DND-41 (cell line): Measurements from ENCODE around the gene IGSF21.

Experiments
- ATAC-seq: fragments of 200-7000 bp; cut with Tn5 transposase; 3 replicates; pipeline ENCODE4 v1.9.1; 2021; ENCODE audit warnings: low read depth; ENCODE audit not compliant: insufficient read depth
- DNase-seq: peaks from one replicate; pipeline ENCODE4 v3.0.0-alpha.2; 2020
- H2AFZ ChIP-seq: 2 replicates; pipeline ENCODE4 v1.6.0; 2012; ENCODE audit warnings: low read depth, low read length
- H3K27ac ChIP-seq: 2 replicates; pipeline ENCODE4 v1.5.1; 2012; ENCODE audit warnings: low read length, inconsistent platforms
- H3K27me3 ChIP-seq: fragments of 200-600 bp; sonication (generic); 2 replicates; pipeline ENCODE4 v1.6.0; 2012; ENCODE audit warnings: low read length, mild to moderate bottlenecking, inconsistent platforms; ENCODE audit not compliant: insufficient read depth, poor library complexity
- H3K36me3 ChIP-seq: 2 replicates; pipeline ENCODE4 v1.5.1; 2012; ENCODE audit warnings: low read length, inconsistent platforms; ENCODE audit not compliant: insufficient read depth
- H3K4me1 ChIP-seq: 2 replicates; pipeline ENCODE4 v1.5.1; 2012; ENCODE audit warnings: mild to moderate bottlenecking, low read length; ENCODE audit not compliant: insufficient read depth
- H3K4me2 ChIP-seq: 2 replicates; pipeline ENCODE4 v1.6.0; 2012; ENCODE audit warnings: mild to moderate bottlenecking, moderate library complexity, low read length, inconsistent platforms; ENCODE audit not compliant: insufficient read depth
- H3K4me3 ChIP-seq, 2 experiments: fragments of 200-600 bp in 1 of 2; shearing (Covaris generic) in 1 of 2; 2 replicates each; pipeline ENCODE4 v1.5.1; 2012 to 2016; ENCODE audit warnings: inconsistent platforms in 2 of 2, low read length in 2 of 2, mild to moderate bottlenecking in 2 of 2, low read depth in 1 of 2, moderate library complexity in 1 of 2
- H3K79me2 ChIP-seq: 2 replicates; pipeline ENCODE4 v1.6.0; 2012; ENCODE audit warnings: low read length, inconsistent platforms; ENCODE audit not compliant: insufficient read depth
- H3K9ac ChIP-seq: 2 replicates; pipeline ENCODE4 v1.6.0; 2012; ENCODE audit warnings: low read depth, mild to moderate bottlenecking, inconsistent platforms, low read length, moderate library complexity
- H3K9me3 ChIP-seq: 2 replicates; pipeline ENCODE4 v1.5.1; 2012; ENCODE audit warnings: low read length, moderate library complexity, mild to moderate bottlenecking, inconsistent platforms; ENCODE audit not compliant: insufficient read depth, severe bottlenecking
- H4K20me1 ChIP-seq: 2 replicates; pipeline ENCODE4 v1.6.0; 2012; ENCODE audit warnings: low read length; ENCODE audit not compliant: insufficient read depth
- EZH2 ChIP-seq: IDR thresholded peaks from 3 replicates; pipeline ENCODE4 v1.6.1; 2012; ENCODE audit warnings: borderline replicate concordance, low read depth, mild to moderate bottlenecking, moderate library complexity, low read length, inconsistent platforms; ENCODE audit not compliant: severe bottlenecking
- TF ChIP-seq, protein P1 (sequence below): IDR thresholded peaks from 2 replicates; pipeline ENCODE4 v1.5.1; 2012; ENCODE audit warnings: borderline replicate concordance, low read length, moderate library complexity, mild to moderate bottlenecking; ENCODE audit not compliant: poor library complexity, severe bottlenecking; ENCODE audit errors: extremely low read depth

Gene IGSF21

DNA sequence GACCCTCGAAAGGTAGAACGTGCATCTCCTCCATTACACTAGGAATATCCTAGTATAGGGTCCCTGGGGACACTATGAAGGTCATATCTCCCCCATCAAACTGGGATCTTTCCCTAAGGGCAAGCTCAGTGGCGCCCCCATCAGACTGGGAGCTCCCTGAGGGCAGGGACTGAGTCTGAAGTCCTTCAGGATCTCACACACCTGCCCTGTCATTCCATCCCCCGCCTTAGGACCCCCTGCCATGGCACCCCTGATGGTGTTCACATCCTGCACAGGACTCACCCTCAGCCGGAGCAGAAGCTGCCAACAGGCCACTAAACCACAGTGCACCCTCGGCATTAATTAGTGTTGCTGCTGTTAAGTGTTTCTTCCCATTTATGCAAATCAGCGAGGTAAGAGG, 50.4 kb downstream of the IGSF21 start:
- H3K9ac ChIP-seq: no peak overlapping the region
- no peak overlapping the region for H3K4me2 ChIP-seq
- H3K36me3 ChIP-seq: no peaks in the 10 kb centered on the region
- no peaks in the 10 kb centered on the region for H3K27me3 ChIP-seq
- H3K4me3 ChIP-seq: no peak overlapping the region
- no peak overlapping the region for H3K27ac ChIP-seq
- H3K79me2 ChIP-seq: no peaks in the 10 kb centered on the region
- H3K4me1 ChIP-seq: no peaks in the 10 kb centered on the region
- no peak for TF ChIP-seq EZH2
- TF ChIP-seq, protein P1, sequence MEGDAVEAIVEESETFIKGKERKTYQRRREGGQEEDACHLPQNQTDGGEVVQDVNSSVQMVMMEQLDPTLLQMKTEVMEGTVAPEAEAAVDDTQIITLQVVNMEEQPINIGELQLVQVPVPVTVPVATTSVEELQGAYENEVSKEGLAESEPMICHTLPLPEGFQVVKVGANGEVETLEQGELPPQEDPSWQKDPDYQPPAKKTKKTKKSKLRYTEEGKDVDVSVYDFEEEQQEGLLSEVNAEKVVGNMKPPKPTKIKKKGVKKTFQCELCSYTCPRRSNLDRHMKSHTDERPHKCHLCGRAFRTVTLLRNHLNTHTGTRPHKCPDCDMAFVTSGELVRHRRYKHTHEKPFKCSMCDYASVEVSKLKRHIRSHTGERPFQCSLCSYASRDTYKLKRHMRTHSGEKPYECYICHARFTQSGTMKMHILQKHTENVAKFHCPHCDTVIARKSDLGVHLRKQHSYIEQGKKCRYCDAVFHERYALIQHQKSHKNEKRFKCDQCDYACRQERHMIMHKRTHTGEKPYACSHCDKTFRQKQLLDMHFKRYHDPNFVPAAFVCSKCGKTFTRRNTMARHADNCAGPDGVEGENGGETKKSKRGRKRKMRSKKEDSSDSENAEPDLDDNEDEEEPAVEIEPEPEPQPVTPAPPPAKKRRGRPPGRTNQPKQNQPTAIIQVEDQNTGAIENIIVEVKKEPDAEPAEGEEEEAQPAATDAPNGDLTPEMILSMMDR: no peak
- no peaks in the 10 kb centered on the region for H3K9me3 ChIP-seq
- no peak overlapping the region for H2AFZ ChIP-seq
- DNase-seq (no peak), ATAC-seq (no peak)
- 0 out of 2 replicates have a peak, but pooled peaks cover 4% of the 10 kb centered on the region for H4K20me1 ChIP-seq

DNA sequence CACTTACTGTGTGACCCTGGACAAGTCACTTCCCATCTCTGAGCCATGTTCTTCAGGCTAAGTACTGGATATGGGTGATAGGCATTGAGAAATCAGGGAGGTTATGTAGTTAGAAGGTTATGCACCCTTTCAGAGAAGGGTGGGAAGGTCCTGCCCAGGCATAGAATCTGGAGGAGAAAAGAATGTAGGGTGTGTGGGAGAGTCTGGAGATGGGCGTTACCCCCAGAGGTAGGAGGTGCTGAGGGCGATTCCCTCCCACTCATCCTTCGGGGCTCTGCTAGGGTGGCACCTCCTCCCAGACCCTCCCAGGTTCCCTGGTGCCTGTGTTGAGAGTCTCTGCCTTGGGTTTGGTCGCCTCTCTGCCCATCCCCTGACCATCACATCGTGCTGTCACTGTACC, 51.1 kb downstream of the IGSF21 start:
- no peaks in the 10 kb centered on the region for H3K36me3 ChIP-seq
- TF ChIP-seq, protein P1: no peak
- TF ChIP-seq EZH2: no peak
- no peaks in the 10 kb centered on the region for H3K9me3 ChIP-seq
- H3K27me3 ChIP-seq: peaks cover 5% of the 10 kb centered on the region
- H2AFZ ChIP-seq: no peak overlapping the region
- H3K79me2 ChIP-seq: no peaks in the 10 kb centered on the region
- ATAC-seq: no peak
- H3K4me2 ChIP-seq: no peak overlapping the region
- no peak overlapping the region for H3K4me3 ChIP-seq
- H3K27ac ChIP-seq: no peak overlapping the region
- no peak for DNase-seq
- H3K9ac ChIP-seq: no peak overlapping the region
- H4K20me1 ChIP-seq: 0 out of 2 replicates have a peak, but pooled peaks cover under 1% of the 10 kb centered on the region
- H3K4me1 ChIP-seq: no peaks in the 10 kb centered on the region

GRCh38 chr1:18160290-18160942, 52.8 kb downstream of the IGSF21 start:
- DNase-seq (no peak), ATAC-seq (no peak)
- Histone ChIP-seq H3K27ac (no peak overlapping the region), H3K4me2 (no peak overlapping the region), H3K4me1 (no peaks in the 10 kb centered on the region), H3K4me3 (no peak overlapping the region), H3K9me3 (no peaks in the 10 kb centered on the region), H3K36me3 (no peaks in the 10 kb centered on the region), H4K20me1 (no peaks in the 10 kb centered on the region), H3K9ac (no peak overlapping the region), H2AFZ (no peak overlapping the region), H3K79me2 (no peaks in the 10 kb centered on the region), H3K27me3 (peaks cover 5% of the 10 kb centered on the region)
- TF ChIP-seq, protein P1: no peak
- no peak for TF ChIP-seq EZH2
